Pancreas (tissue), 10 donors: ENCODE results near the gene TTC13. TPM values are rescaled to one million over a fixed set of nuclear protein-coding genes. Genes with fewer than 3 reads are reported as not detected.

ENCODE experiments used
- ATAC-seq, 4 donors: fragments of 200-7000 bp; cut with Tn5 transposase; one replicate each; pipeline versions ENCODE4 v1.8.0 to v1.9.1; 2020; ENCODE audit warnings: mild to moderate bottlenecking in 4 of 4, moderate library complexity in 4 of 4
- DNase-seq, 6 donors: peaks; one replicate each; pipeline ENCODE4 v3.0.0-alpha.2; 2020
- FAIRE-seq: peaks from 2 replicates; lab custom pipeline; 2012; peaks lifted over from hg19 to GRCh38; lab: Jason Lieb, UNC
- H3K27ac ChIP-seq, 4 donors: fragments of 200-600 bp; sonication (generic); 1 replicate in 3 of 4; 2 replicates in 1 of 4; pipeline versions ENCODE4 v1.5.0 to v1.8.0; 2020
- H3K27me3 ChIP-seq, 4 donors: fragments of 200-600 bp; one replicate each; pipeline ENCODE4 v1.8.0; 2021
- H3K36me3 ChIP-seq, 3 donors: fragments of 200-600 bp; sonication (generic) in 1 of 3; one replicate each; pipeline versions ENCODE4 v1.5.0 to v1.8.0; 2020 to 2021
- H3K4me1 ChIP-seq, 3 donors: fragments of 200-600 bp; one replicate each; pipeline ENCODE4 v1.8.0; 2021
- H3K4me3 ChIP-seq, 4 donors: fragments of 200-600 bp; sonication (generic) in 2 of 4; one replicate each; pipeline versions ENCODE4 v1.5.0 to v1.8.0; 2020 to 2021
- H3K9me3 ChIP-seq, 4 donors: fragments of 200-600 bp; one replicate each; pipeline ENCODE4 v1.8.0; 2021
- WGBS, 2 donors: extraction: QIAGEN DNeasy Blood & Tissue Kit; methylation state at CpG; one replicate each; pipeline ENCODE4 v1.1.7; 2013; 5-methylcytosine and 5-hydroxymethylcytosine counted together
- intact Hi-C, 3 donors: fragments of 100-400 bp; cut with DNase I; formaldehyde crosslinking; loops; one replicate each; pipeline versions ENCODE4 v1.11.1 to v1.14.2; 2022
- polyA plus RNA-seq, 2 donors: library from polyadenylated mRNA; stranded (reverse); fragments of 200-250 nt; gene quantifications; one replicate each; pipeline ENCODE4 v1.2.3, GENCODE V29; 2013
- total RNA-seq, 6 donors: library from RNA; stranded (reverse); fragmentation: NEBNext Ultra II Directional in 4 of 6; extraction: Animal tissue kit (Norgen Biotek cat#: 25700) in 4 of 6; gene quantifications; one replicate each; pipeline versions ENCODE4 v1.2.1 to v1.2.4, GENCODE V29; 2021 to 2023
- TF ChIP-seq, protein P1 (sequence below), 4 donors: fragments of 200-600 bp; sonication (generic) in 3 of 4; IDR thresholded peaks; one replicate each; pipeline versions ENCODE4 v1.5.0 to v1.8.0; 2021; ENCODE audit warnings: antibody characterized with exemption in 4 of 4
- donor health status: healthy with polysubstance abuse.
- donor health status: DM: no; HTN: no; CAD: no; lungs with moderate emphysema.
- donor health status: DM: no; HTN: no; CAD: no.
- donor health status: control.
- donor health status: control.
- donor health status: Bipolar disorder and iron deficiency.
- donor health status: DM: yes; HTN: yes; CAD: no.
- donor health status: DM: no; HTN: no; CAD: no.
- donor health status: DM: no; HTN: no; CAD: no.
- donor health status: DM: yes; HTN: yes; CAD: no.

Gene TTC13
- total and polyA plus RNA-seq, 8 donors: 5.3 to 17.0 (median 8.8) TPM

- Histone ChIP-seq H3K27me3 (no peaks in the 10 kb centered on the region), H3K36me3 (no peaks in the 10 kb centered on the region), H3K27ac (no peak overlapping the region), H3K4me3 (no peak overlapping the region), H3K4me1 (no peaks in the 10 kb centered on the region), H3K9me3 (no peaks in the 10 kb centered on the region)
- TF ChIP-seq, protein P1, sequence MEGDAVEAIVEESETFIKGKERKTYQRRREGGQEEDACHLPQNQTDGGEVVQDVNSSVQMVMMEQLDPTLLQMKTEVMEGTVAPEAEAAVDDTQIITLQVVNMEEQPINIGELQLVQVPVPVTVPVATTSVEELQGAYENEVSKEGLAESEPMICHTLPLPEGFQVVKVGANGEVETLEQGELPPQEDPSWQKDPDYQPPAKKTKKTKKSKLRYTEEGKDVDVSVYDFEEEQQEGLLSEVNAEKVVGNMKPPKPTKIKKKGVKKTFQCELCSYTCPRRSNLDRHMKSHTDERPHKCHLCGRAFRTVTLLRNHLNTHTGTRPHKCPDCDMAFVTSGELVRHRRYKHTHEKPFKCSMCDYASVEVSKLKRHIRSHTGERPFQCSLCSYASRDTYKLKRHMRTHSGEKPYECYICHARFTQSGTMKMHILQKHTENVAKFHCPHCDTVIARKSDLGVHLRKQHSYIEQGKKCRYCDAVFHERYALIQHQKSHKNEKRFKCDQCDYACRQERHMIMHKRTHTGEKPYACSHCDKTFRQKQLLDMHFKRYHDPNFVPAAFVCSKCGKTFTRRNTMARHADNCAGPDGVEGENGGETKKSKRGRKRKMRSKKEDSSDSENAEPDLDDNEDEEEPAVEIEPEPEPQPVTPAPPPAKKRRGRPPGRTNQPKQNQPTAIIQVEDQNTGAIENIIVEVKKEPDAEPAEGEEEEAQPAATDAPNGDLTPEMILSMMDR (IDR thresholded peaks at IDR 0.05): no peak
- ATAC-seq: no peak
- DNase-seq: no peak
- FAIRE-seq: no peak
- intact Hi-C loops: no loop called here
- 86 to 92% methylated on average over 14 of the region's 14 CpGs for WGBS, 2 donors
Observed at GRCh38 chr1:231020139-231020601, 41.5 kb upstream of the TTC13 start.

GRCh38 chr1:231019711-231020110 is 41.0 kb upstream of the TTC13 start:
- Histone ChIP-seq H3K4me1 (no peaks in the 10 kb centered on the region), H3K4me3 (no peak overlapping the region), H3K9me3 (no peaks in the 10 kb centered on the region), H3K36me3 (no peaks in the 10 kb centered on the region), H3K27ac (no peak overlapping the region), H3K27me3 (no peaks in the 10 kb centered on the region)
- FAIRE-seq: no peak
- TF ChIP-seq, protein P1 (IDR thresholded peaks at IDR 0.05): no peak
- 91 to 93% methylated on average over 14 of the region's 14 CpGs for WGBS, 2 donors
- no peak for DNase-seq
- ATAC-seq: no peak
- intact Hi-C loops: no loop called here

DNA sequence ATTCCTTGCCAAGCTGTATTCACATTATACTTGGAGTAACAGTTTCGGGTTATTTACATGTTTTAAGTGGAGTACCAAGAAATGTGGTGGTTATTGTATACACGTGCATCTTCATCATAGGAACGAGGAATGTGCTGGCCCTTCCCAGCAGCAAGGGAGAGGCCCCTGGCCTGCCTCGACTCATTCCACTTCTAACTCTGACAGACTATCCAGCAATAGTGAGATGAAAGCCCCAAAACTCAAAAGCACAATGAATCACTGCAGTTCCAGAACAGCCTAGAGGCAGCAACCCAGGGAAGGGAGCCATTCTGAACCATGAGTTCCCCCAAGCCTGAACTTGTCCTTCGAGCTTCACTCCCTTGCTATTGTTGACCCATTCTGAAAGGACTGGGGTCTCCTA is 38.3 kb upstream of the TTC13 start:
- H3K27me3 ChIP-seq: no peaks in the 10 kb centered on the region
- ATAC-seq: no peak
- H3K27ac ChIP-seq: no peak overlapping the region
- DNase-seq: no peak
- no peak for FAIRE-seq
- intact Hi-C loops: no loop called here
- H3K4me3 ChIP-seq: no peak overlapping the region
- H3K9me3 ChIP-seq: no peaks in the 10 kb centered on the region
- no peaks in the 10 kb centered on the region for H3K36me3 ChIP-seq
- TF ChIP-seq, protein P1 (IDR thresholded peaks at IDR 0.05): no peak
- WGBS, 2 donors: 88 to 93% methylated on average over 5 of the region's 5 CpGs
- H3K4me1 ChIP-seq: no peaks in the 10 kb centered on the region

DNA sequence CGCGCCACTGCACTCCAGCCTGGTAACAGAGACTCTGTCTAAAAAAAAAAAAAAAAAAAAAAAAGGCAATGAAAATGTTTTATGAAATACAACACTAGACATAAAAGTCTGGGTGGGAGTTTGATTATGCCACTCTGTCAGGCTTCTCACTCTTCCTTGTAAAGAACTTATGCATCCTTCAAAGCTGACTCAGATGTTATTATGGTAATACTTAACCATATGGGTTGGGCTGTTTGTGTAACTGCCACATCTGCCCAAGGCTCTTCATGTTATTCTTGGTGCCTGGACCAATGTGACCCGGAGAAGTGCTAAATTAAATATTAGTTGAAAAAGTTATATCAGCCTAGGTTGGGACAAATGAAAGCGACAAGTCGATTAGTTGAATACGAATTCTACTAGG is 37.6 kb upstream of the TTC13 start:
- Histone ChIP-seq H3K27ac (no peak overlapping the region), H3K9me3 (no peaks in the 10 kb centered on the region), H3K4me3 (no peak overlapping the region), H3K36me3 (no peaks in the 10 kb centered on the region), H3K4me1 (no peaks in the 10 kb centered on the region), H3K27me3 (no peaks in the 10 kb centered on the region)
- no peak for ATAC-seq
- FAIRE-seq: no peak
- 90 to 91% methylated on average over 6 of the region's 6 CpGs for whole genome bisulfite sequencing, 2 donors
- TF ChIP-seq, protein P1 (IDR thresholded peaks at IDR 0.05): no peak
- DNase-seq: no peak
- intact Hi-C loops: no loop called here

DNA sequence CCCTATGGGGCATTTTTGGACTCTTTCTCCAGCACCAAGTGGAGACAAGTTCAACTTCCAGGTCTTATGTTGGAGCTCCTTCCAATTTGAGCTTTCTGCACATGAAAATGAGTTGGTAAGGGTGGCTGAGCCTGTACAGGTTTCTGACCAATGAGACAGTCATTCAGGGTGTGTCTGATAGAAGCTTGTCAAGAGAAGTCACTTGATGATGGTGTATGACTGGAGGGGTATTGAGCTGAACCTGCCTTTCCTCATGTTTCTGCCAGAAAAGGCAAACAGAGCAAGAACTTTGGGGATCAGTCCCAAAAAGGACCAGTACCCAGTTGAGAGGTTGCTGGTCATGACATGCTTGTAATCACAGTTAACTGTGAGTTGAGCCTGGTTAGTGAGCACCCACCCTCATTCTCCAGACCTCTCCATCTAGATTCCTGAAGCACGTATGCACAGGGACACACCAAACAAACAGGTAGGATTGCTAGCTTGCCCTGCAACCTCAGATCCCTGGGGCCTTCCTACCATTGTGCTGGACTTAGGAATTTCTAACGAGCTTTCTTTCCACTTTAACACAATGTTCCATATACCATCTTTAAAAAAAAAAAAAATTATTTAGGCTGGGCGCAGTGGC is 34.8 kb upstream of the TTC13 start:
- Histone ChIP-seq H3K4me1 (no peaks in the 10 kb centered on the region), H3K27ac (no peak overlapping the region), H3K36me3 (no peaks in the 10 kb centered on the region), H3K27me3 (no peaks in the 10 kb centered on the region), H3K9me3 (no peaks in the 10 kb centered on the region), H3K4me3 (no peak overlapping the region)
- ATAC-seq (no peak), FAIRE-seq (no peak), DNase-seq (no peak)
- intact Hi-C loops: no loop called here
- TF ChIP-seq, protein P1 (IDR thresholded peaks at IDR 0.05): no peak
- 74 to 77% methylated on average over 3 of the region's 3 CpGs for WGBS, 2 donors
